HCT116 (cell line): Measurements from ENCODE around the gene TTLL9. TPM values are rescaled to one million over a fixed set of nuclear protein-coding genes. Genes with fewer than 3 reads are reported as not detected.

Experiments used
- ATAC-seq: fragments of 200-7000 bp; cut with Tn5 transposase; 2 replicates; pipeline ENCODE4 v1.9.1; 2020; ENCODE audit warnings: mild to moderate bottlenecking, moderate library complexity
- BruUV-seq: library from RNA; stranded (reverse); fragments of 400-500 nt; replicated peaks from 2 replicates; lab custom pipeline; 2021; lab: Mats Ljungman, UMichigan
- CTCF ChIA-PET: fragments of 300-600 bp; sonication (Branson Sonifier 250); formaldehyde crosslinking; loops from one replicate; lab custom pipeline; 2021; ENCODE audit warnings: antibody characterized with exemption; lab: Charles Lee
- POLR2A ChIA-PET: fragments of 300-600, 350-600 bp; sonication (Branson Sonifier 250); formaldehyde crosslinking; loops from one replicate; lab custom pipeline; 2021; ENCODE audit warnings: antibody characterized with exemption; lab: Charles Lee
- RAD21 ChIA-PET, 2 experiments: fragments of 300-600 bp; sonication (Branson Sonifier 250); formaldehyde crosslinking; loops; one replicate each; lab custom pipeline; 2023; ENCODE audit warnings: low total read pairs in 2 of 2; ENCODE audit not compliant: uncharacterized antibody in 2 of 2, unreplicated experiment in 2 of 2, low non-redundant PET in 1 of 2; lab: Charles Lee
- DNase-seq: peaks from one replicate; pipeline ENCODE4 v3.0.0-alpha.2; 2010; ENCODE audit warnings: low read depth, low spot score
- H2AFZ ChIP-seq: fragments of 200-600 bp; shearing (Covaris generic), sonication (generic); 2 replicates; pipeline ENCODE4 v1.6.1; 2017; ENCODE audit warnings: low read depth, mixed run types, mixed read lengths, antibody characterized with exemption, low read length; ENCODE audit not compliant: poor library complexity, severe bottlenecking
- H3K27ac ChIP-seq: 2 replicates; pipeline ENCODE4 v1.5.1; 2012; ENCODE audit warnings: low read depth, low read length
- H3K27me3 ChIP-seq: fragments of 200-600 bp; sonication (generic); 2 replicates; pipeline ENCODE4 v1.6.1; 2016; ENCODE audit warnings: mixed run types, low read length, mixed read lengths; ENCODE audit not compliant: insufficient read depth
- H3K36me3 ChIP-seq, 2 experiments: fragments of 200-500 bp in 1 of 2; fragments of 200-600 bp in 1 of 2; sonication (Bioruptor generic) in 1 of 2; sonication (generic) in 1 of 2; 2 replicates each; pipeline versions ENCODE4 v1.5.1 to v1.6.1; 2014 to 2016; ENCODE audit warnings: low read length in 2 of 2, inconsistent platforms in 1 of 2, mixed read lengths in 1 of 2, mixed run types in 1 of 2; ENCODE audit not compliant: insufficient read depth in 2 of 2, control insufficient read depth in 1 of 2
- H3K4me1 ChIP-seq, 2 experiments: fragments of 200-600 bp in 1 of 2; sonication (generic) in 1 of 2; 2 replicates each; pipeline versions ENCODE4 v1.5.1 to v1.6.1; 2012 to 2017; ENCODE audit warnings: low read length in 2 of 2, inconsistent platforms in 1 of 2, mild to moderate bottlenecking in 1 of 2, mixed read lengths in 1 of 2, mixed run types in 1 of 2, moderate library complexity in 1 of 2; ENCODE audit not compliant: insufficient read depth in 2 of 2, control insufficient read depth in 1 of 2
- H3K4me2 ChIP-seq: fragments of 200-600 bp; sonication (generic); 2 replicates; pipeline ENCODE4 v1.6.1; 2017; ENCODE audit warnings: mixed run types, low read length, mixed read lengths
- H3K4me3 ChIP-seq, 2 experiments: fragments of 200-600 bp in 1 of 2; sonication (generic) in 1 of 2; replicated peaks in 1 of 2; 2 replicates each; pipeline ENCODE4 v1.5.1; 2011 to 2016; ENCODE audit warnings: low read length in 2 of 2, control low read depth in 1 of 2, low read depth in 1 of 2, mild to moderate bottlenecking in 1 of 2, mixed read lengths in 1 of 2, mixed run types in 1 of 2
- H3K79me2 ChIP-seq: fragments of 200-600 bp; sonication (generic); 2 replicates; pipeline ENCODE4 v1.6.1; 2017; ENCODE audit warnings: mild to moderate bottlenecking, mixed run types, low read length, moderate library complexity, mixed read lengths; ENCODE audit not compliant: insufficient read depth
- H3K9ac ChIP-seq: fragments of 200-600 bp; sonication (generic); 2 replicates; pipeline ENCODE4 v1.6.1; 2016; ENCODE audit warnings: low read length, mixed read lengths
- H3K9me2 ChIP-seq: fragments of 200-600 bp; sonication (generic), shearing (Covaris generic); 2 replicates; pipeline ENCODE4 v1.6.1; 2017; ENCODE audit warnings: mixed run types, mild to moderate bottlenecking, moderate library complexity; ENCODE audit not compliant: insufficient read depth
- H3K9me3 ChIP-seq, 2 experiments: fragments of 200-500 bp in 1 of 2; fragments of 200-600 bp in 1 of 2; sonication (Bioruptor generic) in 1 of 2; sonication (generic) in 1 of 2; 2 replicates each; pipeline ENCODE4 v1.6.1; 2014 to 2017; ENCODE audit warnings: low read length in 2 of 2, mixed read lengths in 2 of 2, inconsistent platforms in 1 of 2, low read depth in 1 of 2, mild to moderate bottlenecking in 1 of 2, mixed run types in 1 of 2, moderate library complexity in 1 of 2; ENCODE audit not compliant: control insufficient read depth in 1 of 2, insufficient read depth in 1 of 2
- H4K20me1 ChIP-seq: fragments of 200-600 bp; sonication (generic), shearing (Covaris generic); 2 replicates; pipeline ENCODE4 v1.6.1; 2017; ENCODE audit warnings: mixed run types, mild to moderate bottlenecking, moderate library complexity; ENCODE audit not compliant: insufficient read depth
- ELF1 ChIP-seq: IDR thresholded peaks from 2 replicates; pipeline ENCODE4 v1.6.1; 2012; ENCODE audit warnings: low read depth, borderline replicate concordance
- JUND ChIP-seq: IDR thresholded peaks from 2 replicates; pipeline ENCODE4 v1.6.1; 2012
- MAX ChIP-seq: IDR thresholded peaks from 2 replicates; pipeline ENCODE4 v1.6.1; 2012
- POLR2AphosphoS5 ChIP-seq: IDR thresholded peaks from 2 replicates; pipeline ENCODE4 v1.6.1; 2011; ENCODE audit warnings: mild to moderate bottlenecking, low read depth, low read length, moderate library complexity
- RAD21 ChIP-seq: IDR thresholded peaks from 2 replicates; pipeline ENCODE4 v1.6.1; 2012; ENCODE audit warnings: low read depth, mild to moderate bottlenecking
- REST ChIP-seq: IDR thresholded peaks from 2 replicates; pipeline ENCODE4 v1.6.1; 2012; ENCODE audit warnings: low read depth
- SIN3A ChIP-seq: IDR thresholded peaks from 2 replicates; pipeline ENCODE4 v1.6.1; 2012; ENCODE audit warnings: low read depth
- SP1 ChIP-seq: IDR thresholded peaks from 2 replicates; pipeline ENCODE4 v1.6.1; 2012; ENCODE audit warnings: low read depth
- SRF ChIP-seq: IDR thresholded peaks from 2 replicates; pipeline ENCODE4 v1.6.1; 2012; ENCODE audit warnings: low read depth
- intact Hi-C: fragments of 100-400 bp; cut with micrococcal nuclease; formaldehyde crosslinking; loops from 2 replicates; pipeline ENCODE4 v1.10.0; 2022
- total RNA-seq: library from RNA; stranded (reverse); gene quantifications from one replicate; pipeline ENCODE4 v1.2.1, GENCODE V29; 2021; ENCODE audit not compliant: unreplicated experiment
- TF ChIP-seq, protein P1 (sequence below): IDR thresholded peaks from 2 replicates; pipeline ENCODE4 v1.6.1; 2011; ENCODE audit warnings: mild to moderate bottlenecking, low read length, moderate library complexity; ENCODE audit not compliant: insufficient replicate concordance; ENCODE audit errors: extremely low read depth
- TF ChIP-seq, protein P2 (sequence below), 3 experiments: fragments of 200-600 bp in 1 of 3; sonication (generic) in 1 of 3; IDR thresholded peaks in 2 of 3; conservative IDR thresholded peaks in 1 of 3; 2 replicates each; pipeline ENCODE4 v1.5.1; 2012 to 2017; ENCODE audit warnings: low read depth in 2 of 3, low read length in 2 of 3, antibody characterized with exemption in 1 of 3, borderline replicate concordance in 1 of 3, control low read depth in 1 of 3, mild to moderate bottlenecking in 1 of 3, mixed read lengths in 1 of 3, mixed run types in 1 of 3, moderate library complexity in 1 of 3; ENCODE audit not compliant: insufficient read depth in 1 of 3

TTLL9 gene
- total RNA-seq, 1 experiment from 2014 or later, result not detected

- Histone ChIP-seq H4K20me1 (no peaks in the 10 kb centered on the region), H3K27ac (no peak overlapping the region), H2AFZ (no peak overlapping the region), H3K27me3 (no peaks in the 10 kb centered on the region), H3K9me3 (no peaks in the 10 kb centered on the region), H3K36me3 (no peaks in the 10 kb centered on the region), H3K9me2 (no peaks in the 10 kb centered on the region), H3K4me1 (no peaks in the 10 kb centered on the region), H3K4me2 (no peak overlapping the region), H3K4me3 (no peak overlapping the region), H3K79me2 (no peaks in the 10 kb centered on the region), H3K9ac (no peak overlapping the region)
- POLR2A ChIA-PET, result no interaction called here
- DNase-seq (no peak), ATAC-seq (no peak)
- TF ChIP-seq SIN3A, result no peak
- CTCF ChIA-PET, result no interaction called here
- RAD21 ChIA-PET, result no interaction called here
- intact Hi-C loops, result no loop called here
- BruUV-seq, result no TSS peak
Measured at GRCh38 chr20:31901615-31902014, 31.2 kb downstream of the TTLL9 start.

- RAD21 ChIA-PET, result no interaction called here
- no peak for DNase-seq
- no peak overlapping the region for H3K27ac ChIP-seq
- no peak for ATAC-seq
- H3K9ac ChIP-seq, result no peak overlapping the region
- no TSS peak for BruUV-seq
- intact Hi-C loops, result no loop called here
- no peaks in the 10 kb centered on the region for H3K79me2 ChIP-seq
- no peaks in the 10 kb centered on the region for H3K9me3 ChIP-seq
- CTCF ChIA-PET, result no interaction called here
- no peak overlapping the region for H3K4me2 ChIP-seq
- H4K20me1 ChIP-seq, result no peaks in the 10 kb centered on the region
- no peaks in the 10 kb centered on the region for H3K36me3 ChIP-seq
- no peaks in the 10 kb centered on the region for H3K4me1 ChIP-seq
- no peak overlapping the region for H3K4me3 ChIP-seq
- H3K27me3 ChIP-seq, result no peaks in the 10 kb centered on the region
- no peak overlapping the region for H2AFZ ChIP-seq
- POLR2A ChIA-PET, result no interaction called here
- H3K9me2 ChIP-seq, result no peaks in the 10 kb centered on the region
- TF ChIP-seq RAD21 (no peak), ELF1 (no peak), JUND (no peak), POLR2AphosphoS5 (no peak), MAX (no peak), REST (no peak), SIN3A (no peak), SRF (no peak), SP1 (no peak)
- TF ChIP-seq, protein P1, sequence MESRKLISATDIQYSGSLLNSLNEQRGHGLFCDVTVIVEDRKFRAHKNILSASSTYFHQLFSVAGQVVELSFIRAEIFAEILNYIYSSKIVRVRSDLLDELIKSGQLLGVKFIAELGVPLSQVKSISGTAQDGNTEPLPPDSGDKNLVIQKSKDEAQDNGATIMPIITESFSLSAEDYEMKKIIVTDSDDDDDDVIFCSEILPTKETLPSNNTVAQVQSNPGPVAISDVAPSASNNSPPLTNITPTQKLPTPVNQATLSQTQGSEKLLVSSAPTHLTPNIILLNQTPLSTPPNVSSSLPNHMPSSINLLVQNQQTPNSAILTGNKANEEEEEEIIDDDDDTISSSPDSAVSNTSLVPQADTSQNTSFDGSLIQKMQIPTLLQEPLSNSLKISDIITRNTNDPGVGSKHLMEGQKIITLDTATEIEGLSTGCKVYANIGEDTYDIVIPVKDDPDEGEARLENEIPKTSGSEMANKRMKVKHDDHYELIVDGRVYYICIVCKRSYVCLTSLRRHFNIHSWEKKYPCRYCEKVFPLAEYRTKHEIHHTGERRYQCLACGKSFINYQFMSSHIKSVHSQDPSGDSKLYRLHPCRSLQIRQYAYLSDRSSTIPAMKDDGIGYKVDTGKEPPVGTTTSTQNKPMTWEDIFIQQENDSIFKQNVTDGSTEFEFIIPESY, result no peak
- TF ChIP-seq, protein P2, sequence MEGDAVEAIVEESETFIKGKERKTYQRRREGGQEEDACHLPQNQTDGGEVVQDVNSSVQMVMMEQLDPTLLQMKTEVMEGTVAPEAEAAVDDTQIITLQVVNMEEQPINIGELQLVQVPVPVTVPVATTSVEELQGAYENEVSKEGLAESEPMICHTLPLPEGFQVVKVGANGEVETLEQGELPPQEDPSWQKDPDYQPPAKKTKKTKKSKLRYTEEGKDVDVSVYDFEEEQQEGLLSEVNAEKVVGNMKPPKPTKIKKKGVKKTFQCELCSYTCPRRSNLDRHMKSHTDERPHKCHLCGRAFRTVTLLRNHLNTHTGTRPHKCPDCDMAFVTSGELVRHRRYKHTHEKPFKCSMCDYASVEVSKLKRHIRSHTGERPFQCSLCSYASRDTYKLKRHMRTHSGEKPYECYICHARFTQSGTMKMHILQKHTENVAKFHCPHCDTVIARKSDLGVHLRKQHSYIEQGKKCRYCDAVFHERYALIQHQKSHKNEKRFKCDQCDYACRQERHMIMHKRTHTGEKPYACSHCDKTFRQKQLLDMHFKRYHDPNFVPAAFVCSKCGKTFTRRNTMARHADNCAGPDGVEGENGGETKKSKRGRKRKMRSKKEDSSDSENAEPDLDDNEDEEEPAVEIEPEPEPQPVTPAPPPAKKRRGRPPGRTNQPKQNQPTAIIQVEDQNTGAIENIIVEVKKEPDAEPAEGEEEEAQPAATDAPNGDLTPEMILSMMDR (IDR thresholded peaks at IDR 0.05 in 2 of 3, conservative IDR thresholded peaks at IDR 0.05 in 1 of 3; ENCODE audit: borderline replicate concordance in 1 of 3, insufficient read depth in 1 of 3, low read depth in 2 of 3, low read length in 2 of 3), result no peak
Measured at GRCh38 chr20:31903627-31904386, 33.4 kb downstream of the TTLL9 start.
